Measurements from ENCODE around the gene DDA1.

GRCh38 chr19:17293605-17294004 lies 15.8 kb upstream of the DDA1 start:
- TF ChIP-seq EP300 (IDR thresholded peaks at IDR 0.05; ENCODE audit: low read depth) (no peak), POLR2A (IDR thresholded peaks at IDR 0.05) (no peak), CTCF (IDR thresholded peaks at IDR 0.05) (no peak), POLR2AphosphoS5 (IDR thresholded peaks at IDR 0.05) (no peak)

Measured in transverse colon (tissue), 4 donors.